ENCODE measurements around the gene RIC3.
"Not testable (repeated sequence)": the region's sequence is repeated elsewhere in the genome, so short reads cannot be mapped to it uniquely, and the experiment has no call there.

The RIC3 gene

GRCh38 chr11:8186429-8186828, 17.6 kb upstream of the RIC3 start:
- DNase-seq, result no peak

DNA sequence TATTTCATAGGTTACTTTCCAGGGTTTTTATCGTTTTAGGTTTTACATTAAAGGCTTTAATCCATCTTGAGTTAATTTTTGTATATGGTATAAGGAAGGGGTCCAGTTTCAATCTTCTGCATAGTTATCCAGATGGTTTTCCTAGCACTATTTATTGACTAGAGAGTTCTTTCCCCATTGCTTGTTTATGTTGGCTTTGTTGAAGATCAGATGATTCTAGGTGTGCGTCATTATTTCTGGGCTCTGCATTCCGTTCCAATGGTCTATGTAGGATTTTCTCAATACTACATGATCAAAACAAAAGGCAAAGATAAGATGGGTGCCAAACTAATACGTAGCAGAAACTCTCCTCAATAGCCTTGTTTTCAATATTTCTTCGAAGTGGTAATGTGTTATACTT, 14.3 kb upstream of the RIC3 start:
- no peak for DNase-seq

DNA sequence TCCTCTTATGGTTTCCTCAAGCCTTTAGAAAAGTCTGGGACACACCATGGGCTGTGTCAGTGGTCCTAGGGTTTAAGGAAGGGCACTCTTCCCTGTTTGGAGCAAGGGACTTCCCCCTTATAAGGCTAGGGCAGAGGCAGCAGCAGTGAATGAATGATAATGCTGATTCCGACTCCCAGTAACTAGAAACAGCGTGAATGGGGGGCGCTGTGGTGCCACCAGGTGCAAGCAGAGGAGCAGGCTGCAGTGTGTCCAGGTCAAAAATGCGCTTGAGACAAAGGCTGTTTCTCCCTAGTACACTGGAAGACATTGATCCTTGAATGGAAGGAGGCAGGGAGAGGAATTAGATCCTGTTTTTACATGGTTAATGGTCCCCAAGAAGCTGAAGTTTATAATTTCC, 11.6 kb upstream of the RIC3 start:
- no peak for DNase-seq

GRCh38 chr11:8178297-8178696, 9.5 kb upstream of the RIC3 start:
- DNase-seq, result no peak

- no peak for DNase-seq
Measured at GRCh38 chr11:8177136-8177535, 8.3 kb upstream of the RIC3 start.

DNA sequence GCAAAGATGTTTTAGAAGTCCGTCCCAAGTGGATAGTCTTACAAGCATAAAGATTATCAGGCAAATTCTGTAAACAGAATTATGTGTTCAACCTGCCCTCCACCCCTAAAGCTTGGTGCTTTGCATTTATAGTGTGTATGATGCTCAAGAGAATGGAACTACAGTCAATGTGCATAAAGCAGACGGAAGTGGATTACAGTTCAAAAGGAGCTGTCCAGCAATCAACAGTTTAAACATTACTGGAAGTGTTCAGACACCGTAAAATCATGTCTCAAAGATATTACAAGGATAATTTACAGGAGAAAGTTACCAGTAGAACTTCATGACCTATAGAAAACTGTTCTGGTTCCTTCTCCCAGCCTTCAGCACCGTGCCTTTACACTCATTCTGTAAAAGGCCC, 1.0 kb downstream of the RIC3 start:
- DNase-seq, result no peak

GRCh38 chr11:8164746-8165145, 4.1 kb downstream of the RIC3 start:
- DNase-seq, result no peak

- DNase-seq, result not testable (repeated sequence)
Measured at GRCh38 chr11:8161627-8162304, 7.1 kb downstream of the RIC3 start.

DNA sequence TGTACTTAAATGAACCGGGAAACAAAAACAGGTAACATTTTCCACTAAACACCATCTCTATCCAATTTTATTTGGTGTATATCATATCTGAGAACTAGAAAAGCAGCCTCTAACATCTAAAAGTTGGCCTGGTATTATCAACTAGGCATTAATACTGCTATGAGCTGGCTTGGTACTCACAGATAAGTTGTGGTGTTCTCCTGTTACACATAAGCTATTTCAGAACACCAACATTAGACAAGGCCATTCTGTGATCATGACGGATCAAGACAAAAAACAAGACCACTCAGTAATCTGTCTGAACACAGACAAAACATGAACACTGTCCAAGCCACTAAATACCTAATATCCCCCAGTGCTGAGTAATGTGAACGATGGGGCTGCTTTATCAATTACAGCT, 11.9 kb downstream of the RIC3 start:
- no peak for DNase-seq

- no peak for DNase-seq
Measured at GRCh38 chr11:8149726-8150125, 19.1 kb downstream of the RIC3 start.

- DNase-seq, result no peak
Measured at GRCh38 chr11:8138526-8138925, 30.3 kb downstream of the RIC3 start.

DNA sequence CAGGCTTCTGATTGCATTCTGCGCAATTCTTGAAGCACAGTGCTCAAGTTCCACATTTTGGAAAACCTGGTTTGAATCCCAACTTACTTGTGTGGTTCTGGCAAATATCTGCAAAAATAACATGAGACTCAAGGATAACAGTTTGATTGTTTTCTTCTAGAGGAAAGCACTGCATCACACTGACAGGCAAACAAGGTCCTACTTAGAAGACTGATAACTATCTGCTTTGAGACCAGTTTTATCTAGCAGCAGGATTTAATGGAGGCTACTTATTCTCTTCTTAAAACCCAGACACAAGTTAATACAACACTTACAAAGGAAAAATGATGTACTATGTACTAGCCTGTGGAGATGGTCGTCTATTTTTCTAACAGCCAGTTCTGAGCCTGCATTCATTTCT, 41.4 kb downstream of the RIC3 start:
- no peak for DNase-seq

DNA sequence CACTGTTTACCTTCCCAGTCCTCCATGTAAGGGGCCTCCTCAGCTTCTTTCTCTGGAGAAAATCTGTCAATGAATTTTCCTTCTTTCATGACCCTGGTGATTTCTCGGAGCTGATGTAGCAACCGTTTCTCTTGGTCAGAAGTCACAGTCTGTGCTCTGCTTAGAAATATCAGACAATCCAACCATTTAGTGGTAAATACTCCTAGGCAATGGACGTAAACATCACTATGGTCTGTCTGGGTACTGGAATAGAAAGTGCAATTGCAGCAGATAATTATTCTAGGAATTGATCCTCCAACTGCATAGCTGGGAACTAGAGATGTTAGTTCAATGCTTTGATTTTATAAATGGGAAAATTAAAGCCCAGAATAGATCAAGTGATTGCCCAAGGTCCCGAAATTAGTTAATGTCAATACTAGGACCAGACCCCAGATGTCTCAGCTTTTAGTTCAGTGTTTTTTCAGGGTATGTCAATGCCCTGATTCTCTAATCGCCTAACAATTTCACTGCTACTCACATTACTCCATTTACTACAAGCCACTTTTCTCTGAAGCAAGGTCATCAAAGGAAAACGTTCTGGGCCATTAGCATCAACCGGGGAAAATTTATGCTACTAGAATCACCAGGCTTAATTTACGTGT, 42.1 kb downstream of the RIC3 start:
- DNase-seq, result no peak

DNA sequence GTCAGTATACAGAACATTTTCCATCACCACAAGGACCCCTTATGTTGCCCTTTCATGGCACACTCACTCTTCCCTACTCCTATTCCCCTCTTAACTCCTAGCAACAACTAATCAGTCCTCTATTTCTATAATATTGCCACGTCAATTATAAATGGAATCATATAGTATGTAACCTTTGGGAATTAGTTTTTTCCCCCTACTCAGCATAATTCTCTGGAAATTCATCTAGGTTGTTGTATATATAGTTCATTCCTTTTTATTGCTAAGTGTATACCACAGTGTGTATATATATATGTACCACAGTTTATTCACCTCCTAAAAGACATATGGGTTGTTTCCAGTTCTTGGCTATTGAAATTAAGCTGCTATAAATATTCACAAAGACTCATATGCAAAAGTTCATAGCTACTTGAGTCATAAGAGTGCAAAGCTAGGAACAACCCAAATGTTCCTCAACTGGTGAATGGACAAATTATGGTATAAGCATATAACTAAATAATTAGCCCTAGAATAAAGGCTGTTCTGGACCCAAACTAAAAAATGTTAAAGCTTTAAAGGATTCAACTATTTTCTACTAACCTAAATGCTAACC, 46.6 kb downstream of the RIC3 start:
- DNase-seq, result no peak

DNA sequence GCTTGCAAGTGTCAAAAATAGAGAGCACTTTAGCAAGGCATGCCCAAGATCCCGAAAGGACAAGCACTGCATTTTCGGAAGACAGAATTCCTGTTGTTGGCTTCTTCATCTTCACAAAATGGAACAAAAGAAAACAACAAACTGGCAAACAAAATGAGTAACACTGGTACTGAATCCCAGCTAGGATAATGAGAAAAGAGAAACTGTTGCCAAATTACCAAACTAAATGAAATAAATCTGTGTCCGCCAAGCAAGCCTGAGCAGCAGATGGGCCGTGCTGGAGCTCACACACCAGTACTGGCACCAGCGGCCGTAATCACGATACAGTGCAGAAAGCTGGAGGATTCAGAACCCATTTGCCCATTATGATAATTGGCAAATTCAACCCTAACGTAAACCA, 57.2 kb downstream of the RIC3 start:
- DNase-seq, result no peak

DNA sequence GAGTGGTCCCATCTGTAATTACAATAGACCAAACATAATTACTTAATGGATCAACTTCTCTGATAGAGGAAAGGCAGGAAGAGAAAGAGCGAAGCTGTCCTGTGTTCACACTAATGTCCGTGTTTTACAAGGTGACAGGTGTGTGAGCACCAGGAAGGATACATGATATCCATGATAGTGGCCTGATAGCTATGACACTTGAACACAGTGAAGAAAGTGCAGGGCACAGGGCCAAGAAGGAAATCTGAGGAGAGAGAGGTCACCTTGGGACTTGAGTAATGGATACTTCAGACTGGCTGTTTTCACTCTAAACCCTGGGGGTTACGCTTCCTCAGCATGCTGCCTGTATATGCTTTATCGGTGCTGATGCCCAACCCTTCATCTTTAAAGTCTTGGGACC, 58.4 kb downstream of the RIC3 start:
- DNase-seq, result no peak

GRCh38 chr11:8109675-8110074, 59.1 kb downstream of the RIC3 start:
- DNase-seq, result no peak

DNA sequence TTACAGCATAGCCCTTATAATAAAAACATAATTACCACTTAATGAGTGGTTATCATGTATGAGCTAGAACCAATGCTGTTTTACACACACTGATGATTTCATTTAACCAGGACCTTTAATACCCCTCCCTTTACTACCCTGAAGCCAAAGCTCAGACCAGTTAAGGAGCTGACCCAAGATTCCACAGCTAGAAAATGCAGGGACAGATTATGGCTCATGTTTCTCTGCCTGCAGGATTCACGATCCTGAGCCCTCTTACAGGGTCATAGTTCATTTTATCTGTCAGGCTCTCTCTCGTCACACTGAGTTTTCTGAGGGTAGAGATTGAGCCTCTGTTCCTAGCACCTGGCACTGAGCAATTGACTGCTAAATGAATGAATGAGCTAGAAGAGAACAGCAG, 60.4 kb downstream of the RIC3 start:
- no peak for DNase-seq

DNA sequence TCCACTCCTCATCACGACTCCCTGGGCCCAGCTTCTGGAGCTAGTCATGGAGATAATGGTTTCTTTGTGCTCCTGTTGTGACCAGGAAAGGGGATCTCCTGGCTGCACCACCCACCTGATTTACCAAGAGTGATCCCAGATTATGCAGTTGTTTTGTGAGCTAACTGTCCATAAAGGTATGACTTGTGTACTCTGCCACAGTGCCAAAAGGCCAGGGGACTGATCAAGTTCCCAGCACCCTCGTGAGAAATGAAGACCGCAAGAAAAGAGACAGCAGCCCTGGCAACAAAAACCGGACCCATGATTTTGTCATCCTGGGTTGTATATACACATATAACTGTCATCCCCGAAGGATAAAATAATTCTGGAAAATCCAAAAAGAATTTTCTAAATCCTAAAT, 61.2 kb downstream of the RIC3 start:
- no peak for DNase-seq

- no peak for DNase-seq
Measured at GRCh38 chr11:8106679-8107078, 62.1 kb downstream of the RIC3 start.

DNA sequence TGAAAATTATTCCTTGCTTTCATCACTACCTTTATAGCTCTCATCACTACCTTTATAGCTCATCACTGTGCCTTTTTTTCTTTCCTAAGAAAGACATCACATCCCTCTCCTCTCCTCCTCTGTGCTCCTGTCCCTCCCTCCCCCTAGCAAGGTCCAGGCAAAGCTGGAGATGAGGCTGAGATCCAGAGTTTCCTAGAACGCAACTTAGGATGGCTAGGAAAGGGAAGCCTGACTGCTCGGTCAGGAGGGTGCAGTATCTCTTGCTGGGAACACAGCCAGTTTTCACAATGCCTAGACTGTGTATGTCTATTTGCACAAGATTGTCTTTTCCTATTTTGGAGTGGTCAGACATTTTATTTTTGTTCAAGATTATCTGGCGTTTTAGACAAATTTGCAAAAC, 63.2 kb downstream of the RIC3 start:
- no peak for DNase-seq

- no peak for DNase-seq
Measured at GRCh38 chr11:8105133-8105532, 63.7 kb downstream of the RIC3 start.

GRCh38 chr11:8103909-8104308, 64.9 kb downstream of the RIC3 start:
- DNase-seq, result no peak

GRCh38 chr11:8102965-8103364, 65.9 kb downstream of the RIC3 start:
- no peak for DNase-seq

Data from activated naive CD4-positive, alpha-beta T cell (primary cell).